Measurements from ENCODE around the gene EIF1B.

Gene EIF1B

DNA sequence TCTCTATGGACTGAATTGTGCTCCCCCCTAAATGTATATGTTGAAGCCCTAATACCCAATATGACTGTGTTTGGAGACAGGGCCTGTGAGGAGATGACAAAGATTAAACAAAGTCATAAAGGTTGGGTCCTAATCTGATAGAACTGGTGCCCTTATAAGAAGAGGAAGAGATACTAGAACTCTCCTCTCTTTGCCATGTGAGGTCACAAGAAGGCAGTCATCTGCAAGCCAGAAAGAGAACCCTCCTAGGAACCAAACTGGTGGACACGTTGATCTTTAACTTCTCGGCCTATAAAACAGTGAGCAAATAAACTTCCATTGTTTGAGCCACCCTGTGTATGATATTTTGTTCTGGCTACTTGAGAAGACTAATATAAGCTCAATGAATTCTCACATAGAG lies 45.9 kb downstream of the EIF1B start:
- no peak for DNase-seq

DNA sequence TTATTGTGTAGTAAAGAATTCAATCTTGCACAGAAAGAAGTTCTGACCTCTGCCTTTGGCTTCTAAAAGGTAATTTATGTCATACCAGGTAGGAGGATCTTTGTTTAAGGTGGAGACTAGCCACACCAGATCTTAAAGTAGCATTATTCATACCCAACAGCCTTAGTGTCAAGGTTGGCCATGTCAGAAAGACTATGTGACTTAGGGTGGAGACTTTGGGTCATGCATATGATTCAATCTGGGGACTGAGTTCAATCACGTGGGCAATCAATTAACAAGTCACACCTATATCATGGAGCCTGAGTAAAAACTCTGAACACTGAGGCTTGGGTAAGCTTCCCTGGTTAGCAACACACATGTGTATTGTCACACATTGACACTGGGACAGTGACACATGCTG lies 48.9 kb downstream of the EIF1B start:
- no peak for DNase-seq
